A549 treated with dexamethasone at 1 μM for 4 hours (cell line): Measurements from ENCODE around the gene SELENOO. TPM values are rescaled to one million over a fixed set of nuclear protein-coding genes. Genes with fewer than 3 reads are reported as not detected.

ENCODE experiments used
- total RNA-seq: library from RNA; stranded (reverse); fragments of 200-300 nt; extraction: Qiagen RNA extraction; gene quantifications from 5 replicates; pipeline ENCODE4 v1.2.3, GENCODE V29; 2022

The SELENOO gene
- total RNA-seq = 11.4 to 19.2 TPM (median 17.8 TPM) in 5 replicates

DNA sequence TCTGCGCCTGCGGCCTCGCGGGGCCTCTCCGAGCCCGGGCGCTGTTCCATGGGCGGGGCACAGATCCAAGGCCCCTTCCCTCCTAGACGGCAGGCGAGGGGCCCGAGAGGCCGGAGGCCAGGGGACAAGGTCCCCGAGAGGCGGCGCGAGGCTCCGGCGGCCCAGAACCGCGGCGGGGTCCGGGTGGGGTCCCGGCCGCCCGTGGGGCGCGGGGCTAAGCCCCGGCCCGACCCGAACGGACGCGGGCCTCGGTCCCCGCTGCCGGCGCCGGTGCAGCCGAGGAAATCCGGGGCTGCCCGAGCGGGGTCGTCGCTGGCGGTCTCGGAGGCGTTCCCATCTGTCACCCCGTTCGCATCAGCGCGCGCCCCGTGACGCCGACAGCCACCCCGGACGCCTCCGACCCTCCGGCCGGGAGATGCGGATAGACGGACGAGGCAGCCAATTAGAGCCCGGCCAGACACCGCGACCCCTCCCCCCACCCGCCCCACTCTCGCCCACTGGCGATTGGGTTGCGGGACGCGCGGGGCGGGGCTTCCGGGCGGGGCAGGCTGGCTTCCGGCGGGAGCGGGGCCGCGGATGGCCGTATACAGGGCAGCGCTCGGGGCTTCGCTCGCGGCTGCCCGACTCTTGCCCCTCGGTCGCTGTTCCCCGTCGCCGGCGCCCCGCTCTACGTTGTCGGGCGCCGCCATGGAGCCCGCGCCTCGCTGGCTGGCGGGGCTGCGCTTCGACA is at the start of gene SELENOO:
Gene SELENOO (plus strand): TSS at position 551 of the 730 bp plus-strand sequence. CDS start 26 bp downstream, at position 577.

GRCh38 chr22:50170453-50171318 is 30.1 kb upstream of the SELENOO start, which contains the start of gene PANX2:
TSS of gene PANX2 (plus strand) at chr22:50170731. CDS start at chr22:50170731, 0 bp downstream.

DNA sequence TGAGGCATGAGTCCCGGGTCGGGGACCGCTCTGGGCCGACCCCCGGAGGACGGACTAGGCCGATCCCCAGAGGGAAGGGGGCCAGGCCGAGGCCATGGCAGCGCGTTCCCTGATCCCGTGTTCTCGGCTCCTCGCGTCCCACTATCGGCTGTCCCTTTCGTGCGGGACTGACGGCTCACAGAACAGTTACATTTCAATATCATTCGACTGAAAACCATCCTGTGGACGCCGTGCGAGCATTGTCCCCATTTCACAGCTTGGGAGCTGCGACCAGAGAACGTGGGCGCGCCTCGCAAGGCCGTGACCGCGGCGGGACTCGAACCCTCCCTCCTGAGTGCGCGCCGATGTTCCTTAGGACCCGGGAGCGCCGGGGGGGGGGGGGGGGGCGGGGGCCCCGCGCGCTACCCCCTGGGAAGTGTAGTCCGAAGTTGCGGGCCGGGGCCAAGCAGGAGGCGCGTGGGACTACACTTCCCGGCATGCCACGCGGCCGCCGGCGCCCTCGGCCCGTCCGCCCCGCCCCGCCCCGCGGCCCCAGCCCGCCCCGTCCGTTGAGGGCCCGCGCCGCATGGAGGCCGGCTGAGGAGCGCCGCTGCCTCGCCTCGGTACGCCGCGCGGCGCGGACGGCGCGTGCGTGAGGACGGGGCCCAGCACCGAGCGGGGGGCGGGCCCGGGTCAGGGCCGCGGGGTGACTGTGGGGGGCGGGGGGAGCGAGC is 15.3 kb upstream of the SELENOO start, which contains the start of gene TRABD:
Gene TRABD (plus strand): TSS at position 539 of the 713 bp plus-strand sequence. CDS start 7,148 bp downstream, outside the sequence.

GRCh38 chr22:50244420-50245213 is 43.8 kb downstream of the SELENOO start, which contains the start of gene TUBGCP6:
TSS of gene TUBGCP6 (minus strand) at chr22:50245023. CDS start at chr22:50244459, 564 bp downstream.

DNA sequence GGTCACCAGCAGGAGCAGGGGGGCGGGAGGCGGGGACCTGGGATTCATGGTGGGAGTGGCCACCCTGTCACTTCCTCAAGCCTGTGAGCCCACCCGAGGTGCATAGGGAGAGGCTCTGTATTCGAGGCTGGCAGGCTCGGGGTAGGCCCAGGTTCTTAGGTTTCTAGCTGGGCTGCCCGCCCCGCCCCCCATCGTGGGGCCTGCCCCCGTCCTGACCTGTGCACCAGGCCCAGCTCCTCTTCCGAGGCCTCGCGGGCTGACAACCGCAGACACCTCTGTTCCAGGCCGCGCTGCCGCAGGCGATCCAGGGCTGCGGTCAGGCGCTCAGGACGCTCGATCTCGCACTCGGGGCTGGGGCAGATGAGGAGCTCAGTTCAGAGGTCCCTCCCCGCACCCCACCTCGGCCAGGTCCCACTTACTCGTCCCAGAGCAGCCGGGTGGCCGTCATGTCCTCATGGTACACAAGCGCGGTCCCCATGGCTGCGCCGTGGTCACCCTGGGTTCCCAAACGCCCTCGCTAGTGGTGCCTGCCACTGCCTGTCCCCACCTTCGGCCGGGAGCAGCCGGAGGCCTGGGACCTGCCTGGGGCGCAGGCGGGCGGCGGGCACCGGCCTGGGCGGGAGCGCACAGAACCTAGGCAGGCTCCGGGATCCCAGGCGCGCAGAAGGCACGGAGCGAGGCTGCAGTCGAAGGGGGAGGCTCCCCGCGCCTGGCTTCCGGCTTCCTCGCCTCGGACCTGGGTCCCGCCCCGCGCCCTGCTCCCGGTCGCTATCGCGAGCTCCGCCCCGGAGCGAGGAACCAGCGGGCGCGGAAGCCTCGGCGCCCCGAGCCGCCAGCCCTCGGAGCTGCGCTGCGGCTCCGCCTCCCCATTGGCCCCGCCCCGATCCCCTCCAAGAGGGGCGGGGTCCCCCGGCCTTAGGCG is 50.0 kb downstream of the SELENOO start, which contains the start of gene HDAC10:
Gene HDAC10 (minus strand): TSS at position 711 of the 922 bp plus-strand sequence. CDS start 233 bp downstream, at position 478.

GRCh38 chr22:50261615-50262459 is 61.0 kb downstream of the SELENOO start, which contains the start of gene MAPK12:
TSS of gene MAPK12 (minus strand) at chr22:50261683. CDS start at chr22:50261509, 174 bp downstream.

Other genes starting within 250 kb of the SELENOO start
- 43.7 to 82.4 TPM (median 79.1 TPM) in 5 replicates for gene PIM3, start 240.2 kb upstream of the SELENOO start, total RNA-seq
- gene IL17REL, start 188.2 kb upstream of the SELENOO start, total RNA-seq = 0.04 to 0.07 TPM (median 0.05 TPM) in 4 of 5 replicates, not detected in the other
- gene TTLL8, start 142.7 kb upstream of the SELENOO start, total RNA-seq = not detected in 5 replicates
- 0.02 to 0.05 TPM (median 0.02 TPM) in 5 replicates for gene MLC1, start 115.6 kb upstream of the SELENOO start, total RNA-seq
- 0.10 TPM in 1 of 5 replicates, not detected in the others for gene MOV10L1, start 111.0 kb upstream of the SELENOO start, total RNA-seq
- gene PANX2, start 30.3 kb upstream of the SELENOO start, total RNA-seq = 4.7 to 6.5 TPM (median 5.9 TPM) in 5 replicates
- 19.4 to 34.3 TPM (median 30.4 TPM) in 5 replicates for gene TRABD, start 15.1 kb upstream of the SELENOO start, total RNA-seq
- 5.1 to 11.6 TPM (median 9.8 TPM) in 5 replicates for gene TUBGCP6, start 44.0 kb downstream of the SELENOO start, total RNA-seq
- gene HDAC10, start 50.3 kb downstream of the SELENOO start, total RNA-seq = 5.0 to 12.0 TPM (median 9.8 TPM) in 5 replicates
- 16.4 to 26.6 TPM (median 22.3 TPM) in 5 replicates for gene MAPK12, start 60.7 kb downstream of the SELENOO start, total RNA-seq
- 5.0 to 7.8 TPM (median 6.3 TPM) in 5 replicates for gene MAPK11, start 69.4 kb downstream of the SELENOO start, total RNA-seq
- 75.7 to 126 TPM (median 115 TPM) in 5 replicates for gene PLXNB2, start 106.6 kb downstream of the SELENOO start, total RNA-seq
- gene DENND6B, start 126.0 kb downstream of the SELENOO start, total RNA-seq = 1.6 to 3.2 TPM (median 2.9 TPM) in 5 replicates
- gene PPP6R2, start 142.3 kb downstream of the SELENOO start, total RNA-seq = 7.6 to 14.5 TPM (median 12.0 TPM) in 5 replicates